Stimulated activated CD8-positive, alpha-beta memory T cell treated with anti-CD3 and anti-CD28 coated beads, Interleukin-7, amount 100 ng/mL, for 1 hour (primary cell): ENCODE data around the gene ST7.
A peak's percentile ranks its signal among the peaks of the same experiment; 100 is the strongest.
"Not testable (repeated sequence)": the region's sequence is repeated elsewhere in the genome, so short reads cannot be mapped to it uniquely, and the experiment has no call there.

Experiments
- DNase-seq, 2 donors: peaks; one replicate each; pipeline ENCODE4 v3.0.0-alpha.2; 2020; ENCODE audit warnings: low read depth in 2 of 2

The ST7 gene, protein sequence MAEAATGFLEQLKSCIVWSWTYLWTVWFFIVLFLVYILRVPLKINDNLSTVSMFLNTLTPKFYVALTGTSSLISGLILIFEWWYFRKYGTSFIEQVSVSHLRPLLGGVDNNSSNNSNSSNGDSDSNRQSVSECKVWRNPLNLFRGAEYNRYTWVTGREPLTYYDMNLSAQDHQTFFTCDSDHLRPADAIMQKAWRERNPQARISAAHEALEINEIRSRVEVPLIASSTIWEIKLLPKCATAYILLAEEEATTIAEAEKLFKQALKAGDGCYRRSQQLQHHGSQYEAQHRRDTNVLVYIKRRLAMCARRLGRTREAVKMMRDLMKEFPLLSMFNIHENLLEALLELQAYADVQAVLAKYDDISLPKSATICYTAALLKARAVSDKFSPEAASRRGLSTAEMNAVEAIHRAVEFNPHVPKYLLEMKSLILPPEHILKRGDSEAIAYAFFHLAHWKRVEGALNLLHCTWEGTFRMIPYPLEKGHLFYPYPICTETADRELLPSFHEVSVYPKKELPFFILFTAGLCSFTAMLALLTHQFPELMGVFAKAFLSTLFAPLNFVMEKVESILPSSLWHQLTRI

DNA sequence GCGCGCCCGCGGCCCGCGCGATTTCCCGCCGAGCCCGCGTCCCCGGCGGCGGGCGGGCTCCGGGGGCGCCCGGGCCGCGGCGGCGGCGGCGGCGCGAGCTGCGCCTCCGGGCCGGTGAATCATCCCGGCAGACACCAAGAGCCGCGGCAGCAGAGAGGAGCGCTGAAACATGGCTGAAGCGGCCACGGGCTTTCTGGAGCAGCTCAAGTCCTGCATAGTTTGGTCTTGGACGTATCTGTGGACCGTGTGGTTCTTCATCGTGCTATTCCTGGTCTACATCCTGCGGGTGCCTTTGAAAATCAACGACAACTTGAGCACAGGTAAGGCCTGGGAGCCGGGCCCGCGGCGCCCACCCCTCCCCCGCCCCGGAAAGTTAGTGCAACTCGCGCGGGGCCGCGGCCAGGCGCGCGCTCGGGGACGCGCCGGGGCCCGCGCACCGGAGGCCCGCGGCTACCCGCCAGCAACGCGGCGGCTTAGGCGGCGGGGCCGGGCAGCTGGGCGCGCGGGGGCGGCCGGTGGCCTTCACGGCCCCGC is at the start of gene ST7:
TSS of gene ST7 (plus strand) at position 130 of the 534 bp plus-strand sequence. CDS start at position 170, 40 bp downstream.
- peak; percentile 34 to 41 for DNase-seq

- no peak for DNase-seq
Measured at GRCh38 chr7:116906391-116906790, 46.9 kb upstream of the ST7 start.

DNA sequence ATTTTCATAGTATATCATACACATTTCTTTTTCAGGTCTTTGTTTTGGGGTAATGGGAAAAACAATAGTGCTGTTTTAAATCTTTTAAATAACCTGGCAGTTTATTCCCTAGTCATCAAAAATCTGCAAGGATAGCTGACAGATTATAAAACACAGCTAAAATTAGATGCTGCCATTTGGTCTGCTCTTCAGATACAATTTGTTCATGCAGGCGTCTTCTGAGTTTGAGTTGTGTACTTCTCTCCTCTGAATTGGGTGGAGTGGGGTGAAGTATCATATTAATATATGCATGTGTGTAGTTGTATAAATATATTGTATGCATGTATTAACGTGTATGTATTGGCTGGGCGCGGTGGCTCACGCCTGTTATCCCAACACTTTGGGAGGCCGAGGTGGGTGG is 42.9 kb upstream of the ST7 start:
- DNase-seq = no peak

DNA sequence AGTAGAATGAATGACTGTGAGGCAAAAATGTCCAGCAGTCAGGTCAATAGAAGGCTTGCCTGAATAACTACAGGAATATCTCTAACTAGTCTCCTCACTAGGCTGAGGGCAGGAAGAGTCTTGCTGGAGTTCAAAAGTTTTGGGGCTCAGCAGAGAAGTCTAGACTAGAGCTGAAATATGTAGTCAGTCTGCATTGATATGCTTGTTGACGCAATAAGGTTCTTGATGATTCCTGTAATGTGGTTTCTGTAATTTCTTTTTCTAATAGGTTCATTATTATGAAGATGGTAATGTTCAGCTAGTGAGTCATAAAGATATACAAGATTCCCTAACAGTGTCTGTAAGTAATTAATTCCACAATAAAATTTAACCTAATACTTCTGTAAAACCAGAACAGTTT is 41.5 kb upstream of the ST7 start:
- no peak for DNase-seq

- no peak for DNase-seq
Measured at GRCh38 chr7:116912269-116912909, 40.9 kb upstream of the ST7 start.

- no peak for DNase-seq
Measured at GRCh38 chr7:116918704-116919103, 34.6 kb upstream of the ST7 start.

DNA sequence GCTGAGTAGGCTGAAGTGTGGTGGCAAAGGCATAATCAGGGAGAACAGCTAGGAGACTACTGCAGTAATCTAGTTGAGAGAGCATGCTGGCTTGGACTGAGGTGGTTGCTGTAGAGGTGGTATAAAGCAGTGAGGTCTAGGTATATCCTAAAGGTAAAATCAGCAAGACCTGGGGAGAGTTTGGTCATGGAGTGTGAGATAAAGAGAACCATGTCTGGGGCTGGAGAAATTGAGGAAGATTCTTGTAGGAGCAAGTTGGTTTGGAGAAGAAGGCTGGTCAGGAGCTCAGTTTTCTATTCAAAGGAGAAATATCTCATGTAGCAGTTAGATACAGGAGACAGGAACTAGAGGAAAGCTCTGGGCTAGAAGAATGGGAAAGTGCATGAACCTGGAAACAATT is 32.9 kb upstream of the ST7 start:
- DNase-seq = no peak

DNA sequence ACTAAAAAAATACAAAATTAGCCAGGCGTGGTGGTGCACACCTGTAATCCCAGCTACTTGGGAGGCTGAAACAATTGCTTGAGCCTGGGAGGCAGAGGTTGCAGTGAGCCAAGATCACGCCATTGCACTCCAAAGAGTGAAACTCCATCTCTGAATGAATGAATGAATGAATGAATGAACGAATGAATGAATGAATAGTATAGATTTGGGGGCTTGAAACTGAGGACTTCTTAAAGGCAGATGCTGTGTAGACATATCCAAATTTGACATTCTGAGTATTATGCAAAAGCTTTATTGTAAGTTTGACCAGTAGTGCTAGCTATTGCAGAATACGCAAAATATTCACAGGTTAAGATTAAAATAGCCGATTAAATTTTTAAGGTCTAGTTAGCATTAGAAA is 30.8 kb upstream of the ST7 start:
- no peak for DNase-seq

DNA sequence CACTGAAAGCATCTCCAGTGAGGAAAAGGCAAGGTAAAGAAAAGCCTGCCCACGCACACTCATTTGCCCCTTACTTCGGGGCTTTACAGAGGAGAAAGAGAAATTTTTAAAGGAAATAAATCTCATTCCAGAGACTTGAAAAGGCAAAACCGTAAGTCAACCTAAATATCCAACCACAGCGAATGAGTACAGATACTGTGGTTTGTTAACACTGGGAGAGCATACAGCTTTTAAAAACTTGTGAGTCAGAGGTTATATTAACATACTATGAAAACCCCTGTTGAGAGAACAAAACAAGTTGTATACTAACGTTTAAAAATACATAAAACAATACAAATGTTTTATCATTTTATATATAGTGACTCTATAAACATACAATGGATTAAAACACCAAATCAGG is 28.6 kb upstream of the ST7 start:
- DNase-seq = no peak

DNA sequence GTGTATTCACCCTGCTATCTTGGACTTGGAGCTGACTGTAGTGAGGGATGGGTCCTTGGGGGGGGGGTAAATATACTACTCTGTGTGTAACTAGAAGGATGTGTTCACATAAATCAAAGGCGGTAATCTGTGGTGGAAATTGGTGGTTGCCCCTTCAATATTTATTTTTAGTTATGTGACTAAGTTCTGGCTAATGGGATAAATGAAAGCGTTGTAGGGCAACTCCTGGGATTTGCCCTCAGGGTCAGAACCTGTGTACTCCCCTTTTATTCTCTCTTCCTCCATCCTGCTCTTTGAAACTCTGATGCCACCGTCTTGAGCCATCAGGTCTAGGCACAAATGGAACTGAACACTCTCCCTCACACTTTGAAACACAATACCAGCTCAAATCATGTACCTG is 24.3 kb upstream of the ST7 start:
- no peak for DNase-seq

DNA sequence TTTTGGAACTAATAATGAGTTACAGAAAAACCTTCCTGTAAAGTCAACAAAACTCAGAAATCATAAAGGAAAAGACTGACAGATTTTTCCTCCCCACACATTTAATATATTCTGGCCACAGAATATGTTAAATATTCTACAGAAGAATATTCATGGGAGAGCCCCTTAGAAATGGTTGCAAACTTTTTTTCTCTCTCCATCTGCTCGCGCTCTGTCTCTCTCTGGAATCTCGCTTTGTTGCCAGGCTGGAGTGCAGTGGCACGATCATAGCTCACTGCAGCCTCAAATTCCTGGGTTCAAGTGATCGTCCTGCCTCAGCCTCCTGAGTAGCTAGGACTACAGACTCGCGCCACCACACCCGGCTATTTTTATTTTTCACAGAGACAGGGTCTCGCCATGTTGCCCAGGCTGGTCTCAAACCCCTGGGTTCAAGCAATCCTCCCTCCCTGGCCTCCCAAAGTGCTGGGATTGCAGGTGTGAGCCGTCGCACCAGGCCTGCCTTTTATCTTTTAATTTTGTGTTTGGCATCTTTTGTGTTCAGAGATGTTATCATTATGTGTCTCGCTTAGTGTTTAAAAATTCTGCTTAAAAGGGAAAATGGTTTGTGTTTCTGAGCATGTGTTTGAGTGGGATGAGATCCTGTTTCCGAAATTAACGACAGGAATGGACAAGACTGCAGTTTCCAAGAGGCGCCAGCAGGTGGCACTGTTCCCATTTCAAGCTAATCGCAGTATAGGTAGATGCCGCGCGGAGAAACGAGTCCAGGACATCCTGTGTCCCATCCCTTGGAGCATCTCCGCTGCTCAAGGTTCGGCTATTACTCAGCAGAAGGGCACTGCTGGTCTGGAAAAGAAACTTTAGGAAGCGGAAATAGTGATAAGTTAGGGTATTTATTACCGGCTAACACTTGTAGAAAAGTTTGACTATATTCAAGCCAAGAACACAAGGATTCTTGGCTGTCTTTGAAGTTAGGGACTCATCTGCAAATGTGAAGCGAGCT is 23.1 kb upstream of the ST7 start:
- peak; percentile 52 to 69 for DNase-seq

- DNase-seq = no peak
Measured at GRCh38 chr7:116932566-116932965, 20.7 kb upstream of the ST7 start.

- DNase-seq = no peak
Measured at GRCh38 chr7:116933465-116933864, 19.8 kb upstream of the ST7 start.

- DNase-seq = no peak
Measured at GRCh38 chr7:116934580-116934979, 18.7 kb upstream of the ST7 start.

DNA sequence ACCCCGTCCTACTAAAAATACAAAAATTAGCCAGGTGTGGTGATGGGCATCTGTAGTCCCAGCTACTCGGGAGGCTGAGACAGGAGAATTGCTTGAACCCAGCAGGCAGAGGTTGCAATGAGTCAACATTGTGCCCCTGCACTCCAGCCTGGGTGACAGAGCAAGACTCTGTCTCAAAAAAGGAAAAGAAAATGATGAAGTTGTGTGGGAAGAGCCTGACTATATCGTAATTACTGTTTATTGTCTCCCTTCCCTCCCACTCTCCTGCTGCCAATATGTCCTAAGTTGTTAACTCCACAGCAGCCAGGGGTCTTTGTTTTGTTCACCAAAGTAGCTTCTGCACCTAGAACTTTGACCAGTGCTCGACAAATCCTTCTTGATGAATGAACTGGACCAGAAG is 16.5 kb upstream of the ST7 start:
- DNase-seq = not testable (repeated sequence)

GRCh38 chr7:116938678-116939077 is 14.6 kb upstream of the ST7 start:
- no peak for DNase-seq

DNA sequence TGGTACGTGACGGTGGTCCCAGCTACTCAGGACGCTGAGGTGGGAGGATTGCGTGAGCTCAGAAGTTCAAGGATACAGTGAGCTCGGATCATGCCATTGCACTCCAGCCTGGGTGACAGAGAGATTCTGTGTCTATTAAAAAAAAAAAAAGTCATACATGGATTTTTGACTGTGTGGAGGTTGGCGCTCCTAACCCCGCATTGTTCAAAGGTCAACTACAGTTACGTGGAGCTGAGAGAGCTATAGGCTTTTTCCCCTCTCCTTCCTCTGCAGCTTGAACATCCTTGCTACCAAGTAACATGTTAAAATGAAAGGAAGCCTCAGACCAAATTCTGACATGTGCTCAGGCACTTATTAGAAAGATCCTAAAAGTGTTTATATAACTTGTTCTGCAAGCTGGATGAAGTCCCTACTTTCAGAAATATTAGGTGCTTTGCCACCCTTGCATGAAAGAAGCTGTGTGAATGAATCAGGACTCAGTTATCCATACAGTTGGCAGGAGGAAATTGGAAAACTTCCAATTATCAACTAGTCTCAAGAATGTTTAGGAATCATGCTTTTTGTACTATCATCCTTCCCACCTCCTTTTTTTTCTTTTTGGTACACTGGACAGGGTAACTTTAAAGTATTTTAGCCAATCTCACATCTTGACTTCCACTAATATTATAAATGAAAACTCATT is 12.5 kb upstream of the ST7 start:
- DNase-seq = no peak

- no peak for DNase-seq
Measured at GRCh38 chr7:116942504-116942903, 10.8 kb upstream of the ST7 start.

DNA sequence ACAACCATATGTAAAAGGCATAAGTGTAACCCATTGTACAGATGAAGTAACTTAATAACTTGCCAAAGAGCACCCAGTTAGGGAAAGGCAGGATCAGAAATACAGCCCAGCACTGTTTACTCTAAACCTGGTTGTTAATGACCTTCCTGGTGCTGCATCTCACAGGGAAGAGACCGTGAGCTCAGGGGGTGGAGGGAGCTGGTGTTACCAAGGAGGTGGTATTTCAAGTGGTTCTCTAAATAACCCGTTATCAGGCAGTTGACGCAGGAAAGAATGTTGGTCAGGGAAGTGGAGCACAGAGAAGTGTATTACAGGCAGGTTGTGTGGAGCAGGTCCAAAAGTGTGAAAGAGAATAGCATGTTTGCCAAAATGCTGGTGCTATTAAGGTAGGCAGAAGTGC is 4.4 kb upstream of the ST7 start:
- DNase-seq = no peak

DNA sequence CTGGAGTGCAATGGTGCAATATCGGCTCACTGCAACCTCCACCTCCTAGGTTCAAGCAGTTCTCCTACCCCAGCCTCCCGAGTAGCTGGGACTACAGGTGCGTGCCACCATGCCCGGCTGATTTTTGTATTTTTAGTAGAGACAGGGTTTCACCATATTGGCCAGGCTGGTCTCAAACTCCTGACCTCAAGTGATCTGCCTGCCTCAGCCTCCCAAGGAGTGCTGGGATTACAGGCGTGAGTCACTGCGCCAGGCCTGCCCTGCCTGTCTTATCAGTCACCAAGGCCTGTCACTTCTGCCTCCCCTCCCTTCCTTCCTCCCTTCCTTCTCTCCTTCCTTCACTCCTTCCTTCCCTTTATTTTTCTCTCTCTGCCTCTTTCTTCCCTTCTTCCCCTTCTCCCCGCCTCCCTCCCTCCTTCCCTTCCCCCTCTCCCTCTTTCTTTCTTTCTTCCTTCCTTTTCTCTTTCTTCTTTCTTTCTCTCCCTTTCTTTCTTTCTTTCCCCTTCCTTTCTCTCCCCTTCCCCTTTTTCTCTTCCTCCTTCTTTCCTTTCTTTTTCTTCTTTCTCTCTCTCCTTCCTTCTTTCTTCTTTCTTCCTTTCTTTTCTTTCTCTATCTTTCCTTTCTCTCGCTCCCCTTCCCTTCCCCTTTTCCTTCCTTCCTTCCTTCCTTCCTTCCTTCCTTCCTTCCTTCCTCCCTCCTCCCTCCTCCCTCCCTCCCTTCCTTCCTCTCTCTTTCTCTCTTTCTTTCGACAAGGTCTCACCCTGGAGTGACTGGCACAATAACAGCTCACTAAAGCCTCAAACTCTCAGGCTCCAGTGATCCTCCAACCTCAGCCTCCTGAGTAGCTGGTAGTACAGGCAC is 3.1 kb upstream of the ST7 start:
- DNase-seq = no peak
